Right atrium auricular region (tissue), 2 donors: ENCODE results near the gene JADE3. TPM values are rescaled to one million over a fixed set of nuclear protein-coding genes. Genes with fewer than 3 reads are reported as not detected.
A peak's percentile ranks its signal among the peaks of the same experiment; 100 is the strongest.

Source experiments
- DNase-seq: peaks from one replicate; pipeline ENCODE4 v3.0.0-alpha.2; 2019; ENCODE audit warnings: low spot score
- H3K27ac ChIP-seq, 2 donors: fragments of 200-600 bp; sonication (generic); 1 replicate in 1 of 2; 2 replicates in 1 of 2; pipeline ENCODE4 v1.5.1; 2016 to 2019
- H3K27me3 ChIP-seq, 2 donors: fragments of 200-600 bp; sonication (generic); one replicate each; pipeline versions ENCODE4 v1.5.1 to v1.6.0; 2017 to 2019
- H3K36me3 ChIP-seq: fragments of 200-600 bp; sonication (generic); one replicate; pipeline ENCODE4 v1.5.1; 2016
- H3K4me1 ChIP-seq, 2 donors: fragments of 200-600 bp; sonication (generic); one replicate each; pipeline versions ENCODE4 v1.5.1 to v1.6.0; 2017 to 2019
- H3K4me3 ChIP-seq, 2 donors: fragments of 200-600 bp; sonication (generic); 1 replicate in 1 of 2; 2 replicates in 1 of 2; pipeline ENCODE4 v1.5.1; 2017 to 2019; ENCODE audit warnings: mild to moderate bottlenecking in 1 of 2, moderate library complexity in 1 of 2
- H3K9me3 ChIP-seq, 2 donors: fragments of 200-600 bp; sonication (generic); one replicate each; pipeline ENCODE4 v1.5.1; 2019
- total RNA-seq, 2 donors: library from RNA; depleted of rRNA; stranded (reverse); fragments of >200 nt; gene quantifications; one replicate each; pipeline ENCODE4 v1.1.0, GENCODE V29; 2016
- TF ChIP-seq, protein P1 (sequence below), 2 donors: fragments of 200-600 bp; sonication (generic); IDR thresholded peaks; one replicate each; pipeline ENCODE4 v1.5.1; 2019; ENCODE audit warnings: antibody characterized with exemption in 2 of 2

Gene JADE3
- total RNA-seq, 2 donors from 2014 or later: 3.8 to 3.9 TPM

DNA sequence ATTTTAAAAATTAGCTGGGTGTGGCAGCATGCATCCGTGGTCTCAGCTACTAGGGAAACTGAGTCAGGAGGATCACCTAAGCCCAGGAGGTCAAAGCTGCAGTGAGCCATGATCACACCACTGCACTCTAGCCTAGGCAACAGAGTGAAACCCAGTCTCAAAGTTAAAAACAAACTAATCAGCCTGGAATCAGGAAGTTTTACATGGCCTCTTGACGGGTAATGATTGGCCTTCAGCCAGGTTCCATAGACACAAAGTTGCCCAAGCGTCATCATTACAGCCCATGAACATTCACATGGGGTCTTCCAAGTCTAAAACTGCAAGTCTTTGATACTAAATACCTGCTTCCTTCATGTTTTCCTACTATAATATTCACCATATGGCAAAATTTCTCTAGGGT, 156.0 kb downstream of the JADE3 start:
- Histone ChIP-seq H3K27me3 (no peaks in the 10 kb centered on the region), H3K4me3 (no peak overlapping the region), H3K36me3 (no peaks in the 10 kb centered on the region), H3K27ac (no peak overlapping the region), H3K4me1 (no peaks in the 10 kb centered on the region), H3K9me3 (no peaks in the 10 kb centered on the region)
- TF ChIP-seq, protein P1, sequence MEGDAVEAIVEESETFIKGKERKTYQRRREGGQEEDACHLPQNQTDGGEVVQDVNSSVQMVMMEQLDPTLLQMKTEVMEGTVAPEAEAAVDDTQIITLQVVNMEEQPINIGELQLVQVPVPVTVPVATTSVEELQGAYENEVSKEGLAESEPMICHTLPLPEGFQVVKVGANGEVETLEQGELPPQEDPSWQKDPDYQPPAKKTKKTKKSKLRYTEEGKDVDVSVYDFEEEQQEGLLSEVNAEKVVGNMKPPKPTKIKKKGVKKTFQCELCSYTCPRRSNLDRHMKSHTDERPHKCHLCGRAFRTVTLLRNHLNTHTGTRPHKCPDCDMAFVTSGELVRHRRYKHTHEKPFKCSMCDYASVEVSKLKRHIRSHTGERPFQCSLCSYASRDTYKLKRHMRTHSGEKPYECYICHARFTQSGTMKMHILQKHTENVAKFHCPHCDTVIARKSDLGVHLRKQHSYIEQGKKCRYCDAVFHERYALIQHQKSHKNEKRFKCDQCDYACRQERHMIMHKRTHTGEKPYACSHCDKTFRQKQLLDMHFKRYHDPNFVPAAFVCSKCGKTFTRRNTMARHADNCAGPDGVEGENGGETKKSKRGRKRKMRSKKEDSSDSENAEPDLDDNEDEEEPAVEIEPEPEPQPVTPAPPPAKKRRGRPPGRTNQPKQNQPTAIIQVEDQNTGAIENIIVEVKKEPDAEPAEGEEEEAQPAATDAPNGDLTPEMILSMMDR (IDR thresholded peaks at IDR 0.05): no peak
- no peak for DNase-seq

DNA sequence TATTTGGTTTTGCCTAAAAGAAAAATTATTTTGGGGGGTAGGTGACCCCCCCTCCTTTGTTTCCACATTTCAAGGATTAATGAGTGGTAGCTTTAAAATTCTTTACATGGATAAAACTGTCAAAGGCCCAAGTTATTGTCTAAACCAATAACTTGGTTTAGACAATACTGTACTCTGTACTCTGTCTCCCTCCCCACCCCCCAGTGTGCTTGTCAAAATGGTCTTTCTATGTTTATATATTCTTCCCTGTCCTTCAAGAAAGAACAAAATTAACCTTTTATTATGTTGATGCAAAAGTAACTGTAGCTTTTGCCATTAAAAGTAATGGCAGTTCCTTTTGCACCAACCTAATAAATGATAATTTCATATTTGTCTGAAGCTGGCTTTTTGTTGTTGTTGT, 156.5 kb downstream of the JADE3 start:
- Histone ChIP-seq H3K27me3 (no peaks in the 10 kb centered on the region), H3K27ac (no peak overlapping the region), H3K9me3 (no peaks in the 10 kb centered on the region), H3K36me3 (no peaks in the 10 kb centered on the region), H3K4me3 (no peak overlapping the region), H3K4me1 (no peaks in the 10 kb centered on the region)
- TF ChIP-seq, protein P1 (IDR thresholded peaks at IDR 0.05): no peak
- no peak for DNase-seq

DNA sequence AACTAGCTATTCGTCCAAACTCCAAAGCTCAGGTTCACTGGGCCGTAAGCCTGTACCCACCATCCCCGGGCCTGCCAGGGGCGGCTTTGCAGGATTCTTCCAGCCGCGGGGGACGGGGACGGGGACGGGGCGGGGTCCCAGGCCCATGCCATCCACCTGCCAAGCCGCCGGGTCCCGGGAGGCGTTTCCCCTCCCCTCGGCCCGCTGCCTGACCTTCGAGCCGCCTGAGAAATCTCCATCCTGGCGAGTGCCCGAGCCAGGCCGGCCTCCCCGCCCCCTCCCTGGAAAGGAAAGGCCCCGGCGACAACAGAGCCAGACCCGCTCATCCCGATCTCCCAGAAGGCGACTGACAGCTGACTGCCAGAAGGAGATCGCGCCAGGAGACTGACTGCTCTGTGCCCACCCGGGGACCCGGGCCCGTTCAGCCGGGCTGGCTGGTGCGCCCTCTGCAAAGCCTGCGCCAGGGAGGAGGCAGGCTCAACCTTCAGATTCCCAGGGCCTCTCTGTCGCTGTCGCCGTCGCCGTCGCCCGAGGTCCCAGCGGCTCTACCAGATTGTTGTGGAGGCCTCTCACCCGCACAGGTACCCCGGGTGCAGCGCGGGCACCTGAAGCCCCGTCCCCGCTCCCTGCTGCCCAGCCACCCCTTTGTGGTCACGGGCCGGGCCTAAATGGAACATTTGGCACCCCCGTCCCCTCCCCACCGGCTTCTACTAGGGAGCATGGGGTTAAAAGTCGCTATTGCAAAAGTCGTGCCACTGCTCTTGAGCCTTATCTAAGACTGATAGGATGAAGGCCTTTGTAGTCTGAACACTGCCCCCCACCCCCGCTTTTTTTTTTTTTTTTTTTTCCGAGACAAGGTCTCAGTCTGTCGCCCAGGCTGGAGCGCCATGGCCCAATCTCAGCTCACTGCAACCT, 166.2 kb downstream of the JADE3 start, which contains the start of gene RGN:
RGN (plus strand) TSS at position 315 of the 915 bp plus-strand sequence. CDS start 2,702 bp downstream, outside the sequence.
- no peak for DNase-seq
- H3K27me3 ChIP-seq: no peaks in the 10 kb centered on the region
- no peaks in the 10 kb centered on the region for H3K9me3 ChIP-seq
- TF ChIP-seq, protein P1 (IDR thresholded peaks at IDR 0.05): no peak
- peak within 1 kb of the TSS; percentile 32 to 51 for H3K4me3 ChIP-seq
- no peaks in the 10 kb centered on the region for H3K4me1 ChIP-seq
- peak within 1 kb of the TSS; percentile 69 to 72 for H3K27ac ChIP-seq
- no peaks in the 10 kb centered on the region for H3K36me3 ChIP-seq

DNA sequence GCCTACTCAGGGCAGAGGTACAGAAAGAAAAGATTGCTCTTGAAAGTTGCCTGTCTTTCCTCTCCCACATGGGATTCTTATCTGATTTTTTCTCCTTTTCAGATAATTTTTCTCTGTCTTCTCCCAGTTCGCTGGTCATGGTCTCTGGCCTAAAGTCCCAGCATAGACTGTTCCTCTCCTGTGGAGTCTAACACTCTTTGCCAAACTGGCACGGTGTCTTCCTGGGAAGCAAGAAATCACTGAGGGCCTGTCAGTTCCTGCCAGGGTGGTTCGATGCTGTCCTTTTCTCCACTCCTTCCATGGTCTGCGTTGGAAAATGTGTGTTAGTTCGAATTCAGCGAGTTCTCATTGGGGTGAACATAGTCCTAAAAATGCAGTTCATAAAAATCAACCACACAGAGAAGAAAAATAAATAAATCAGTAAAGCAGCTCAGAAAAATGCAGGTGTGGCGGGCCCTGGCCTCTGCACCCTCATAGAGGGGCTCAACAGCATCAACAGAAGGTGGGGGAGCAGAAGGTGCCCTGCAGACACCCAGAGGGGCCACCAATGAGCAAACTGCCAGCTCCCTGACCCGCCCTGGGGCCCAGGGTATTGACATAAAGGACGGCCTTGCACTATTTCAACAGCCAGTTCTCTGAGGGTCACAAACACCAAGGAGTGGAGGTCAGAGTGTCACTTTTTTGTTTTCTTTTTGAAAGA, 168.1 kb downstream of the JADE3 start:
- no peak for DNase-seq
- TF ChIP-seq, protein P1 (IDR thresholded peaks at IDR 0.05): no peak
- Histone ChIP-seq H3K4me1 (no peaks in the 10 kb centered on the region), H3K36me3 (no peaks in the 10 kb centered on the region), H3K4me3 (no peak overlapping the region), H3K9me3 (no peaks in the 10 kb centered on the region), H3K27ac (no peak overlapping the region), H3K27me3 (no peaks in the 10 kb centered on the region)

DNA sequence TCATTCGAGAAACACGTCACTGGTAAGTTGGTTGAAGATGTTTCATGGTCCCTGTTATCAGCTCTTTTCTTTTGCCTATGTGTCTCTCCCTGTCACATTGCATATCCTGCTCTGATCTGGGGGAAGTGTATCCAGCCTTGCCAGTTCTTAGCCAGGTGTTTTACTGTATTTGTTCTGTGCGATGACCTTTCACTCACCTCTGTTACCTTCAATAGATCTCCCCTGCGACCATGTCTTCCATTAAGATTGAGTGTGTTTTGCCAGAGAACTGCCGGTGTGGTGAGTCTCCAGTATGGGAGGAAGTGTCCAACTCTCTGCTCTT, 168.7 kb downstream of the JADE3 start:
- no peak for DNase-seq
- TF ChIP-seq, protein P1 (IDR thresholded peaks at IDR 0.05): no peak
- H3K4me1 ChIP-seq: no peaks in the 10 kb centered on the region

More for the DNA sequence above, 168.7 kb downstream of the JADE3 start:
- Histone ChIP-seq H3K27me3 (no peaks in the 10 kb centered on the region), H3K36me3 (no peaks in the 10 kb centered on the region), H3K4me3 (no peak overlapping the region), H3K27ac (no peak overlapping the region), H3K9me3 (no peaks in the 10 kb centered on the region)
